SH-SY5Y (cell line): ENCODE results near the gene CDH11.

Experiments
- GATA2 ChIP-seq: IDR thresholded peaks from 2 replicates; pipeline ENCODE4 v1.6.1; 2011; ENCODE audit warnings: mild to moderate bottlenecking, low read depth, low read length
- GATA3 ChIP-seq: IDR thresholded peaks from 2 replicates; pipeline ENCODE4 v1.6.1; 2011; ENCODE audit warnings: low read depth, mild to moderate bottlenecking, low read length, moderate library complexity

DNA sequence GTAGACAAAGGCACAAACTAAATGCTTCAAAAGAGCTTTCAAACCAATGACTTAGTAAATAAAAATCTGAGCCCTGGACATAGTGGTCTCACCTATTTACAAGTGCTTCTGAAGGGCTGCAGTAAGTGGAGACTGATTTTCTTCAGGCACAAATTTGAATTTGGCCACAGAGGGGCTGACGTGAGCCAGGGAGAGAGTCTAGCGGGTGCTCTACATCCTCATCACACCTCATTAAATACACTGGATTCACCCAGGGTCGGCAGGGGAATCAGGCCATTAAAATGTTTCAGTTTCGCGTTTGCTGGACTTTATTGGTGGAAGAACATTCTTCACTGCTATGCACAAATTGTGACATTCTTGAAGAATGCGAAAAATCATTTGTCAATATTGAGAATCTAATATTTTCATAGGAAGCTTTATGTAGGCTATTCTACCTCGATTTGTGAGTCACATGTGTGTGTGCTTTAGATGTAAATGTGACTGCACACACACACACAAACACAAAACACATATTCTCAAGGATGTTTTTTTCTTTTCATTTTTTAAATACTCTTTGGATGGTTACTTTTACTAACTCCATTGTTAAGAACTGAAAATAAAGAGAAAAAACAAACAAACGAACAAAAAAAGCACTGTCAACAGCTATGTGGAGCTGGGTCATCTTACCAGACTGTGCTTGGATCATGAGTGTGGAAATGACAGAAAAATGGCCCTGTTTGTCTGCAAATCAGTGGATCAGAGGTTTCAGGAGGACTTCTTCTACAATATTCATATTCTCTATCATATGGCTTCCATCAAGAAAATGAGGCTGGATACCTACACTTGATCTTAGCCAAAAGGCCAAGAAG, 58.9 kb downstream of the CDH11 start:
- TF ChIP-seq GATA2 (no peak), GATA3 (no peak)
